ENCODE measurements around the gene SSBP2. TPM values are rescaled to one million over a fixed set of nuclear protein-coding genes. Genes with fewer than 3 reads are reported as not detected.
A peak's percentile ranks its signal among the peaks of the same experiment; 100 is the strongest.
"Not testable (repeated sequence)": the region's sequence is repeated elsewhere in the genome, so short reads cannot be mapped to it uniquely, and the experiment has no call there.

The SSBP2 gene
- total and polyA plus RNA-seq, 4 donors, result 17.2 to 99.9 (median 27.3) TPM

GRCh38 chr5:81718300-81718699 lies 32.6 kb downstream of the SSBP2 start:
- DNase-seq, result peak in 1 of 3 donors; percentile 36
- no peaks in the 10 kb centered on the region for H3K9me3 ChIP-seq (ENCODE audit: control insufficient read depth in 4 of 4, insufficient read depth in 3 of 4, low read length in 3 of 4)
- WGBS, 2 donors, result 32 to 42% methylated on average over 6 of the region's 6 CpGs
- H3K4me1 ChIP-seq (ENCODE audit: control insufficient read depth in 5 of 5, insufficient read depth in 5 of 5, low read length in 5 of 5), result peaks cover 0 to 15% (median 4%) of the 10 kb centered on the region in 5 donors
- no peak overlapping the region for H3K4me3 ChIP-seq
- no peak overlapping the region for H3K27ac ChIP-seq (ENCODE audit: low read depth in 1 of 2, low read length in 1 of 2)
- ATAC-seq (ENCODE audit: insufficient read depth, low FRiP score), result no peak
- no peak for TF ChIP-seq CTCF (IDR thresholded peaks at IDR 0.05; ENCODE audit: control extremely low read depth, extremely low read depth)
- no peak overlapping the region for H3K9ac ChIP-seq (ENCODE audit: insufficient read depth in 1 of 2, low read length in 2 of 2)
- no peaks in the 10 kb centered on the region for H3K36me3 ChIP-seq (ENCODE audit: control insufficient read depth in 4 of 4, insufficient read depth in 4 of 4, low read length in 4 of 4)
- H3K27me3 ChIP-seq (ENCODE audit: control insufficient read depth in 3 of 3, insufficient read depth in 3 of 3, low read length in 2 of 3), result no peaks in the 10 kb centered on the region

- no peaks in the 10 kb centered on the region for H3K36me3 ChIP-seq (ENCODE audit: control insufficient read depth in 4 of 4, insufficient read depth in 4 of 4, low read length in 4 of 4)
- TF ChIP-seq CTCF (IDR thresholded peaks at IDR 0.05; ENCODE audit: control extremely low read depth, extremely low read depth), result no peak
- no peaks in the 10 kb centered on the region for H3K27me3 ChIP-seq (ENCODE audit: control insufficient read depth in 3 of 3, insufficient read depth in 3 of 3, low read length in 2 of 3)
- no peak for DNase-seq
- H3K4me1 ChIP-seq (ENCODE audit: control insufficient read depth in 5 of 5, insufficient read depth in 5 of 5, low read length in 5 of 5), result peaks cover 0 to 15% (median 4%) of the 10 kb centered on the region in 5 donors
- ATAC-seq (ENCODE audit: insufficient read depth, low FRiP score), result no peak
- H3K9me3 ChIP-seq (ENCODE audit: control insufficient read depth in 4 of 4, insufficient read depth in 3 of 4, low read length in 3 of 4), result no peaks in the 10 kb centered on the region
- no peak overlapping the region for H3K4me3 ChIP-seq
- no peak overlapping the region for H3K27ac ChIP-seq (ENCODE audit: low read depth in 1 of 2, low read length in 1 of 2)
- no peak overlapping the region for H3K9ac ChIP-seq (ENCODE audit: insufficient read depth in 1 of 2, low read length in 2 of 2)
- WGBS, 2 donors, result 90 to 91% methylated on average over 4 of the region's 4 CpGs
Measured at GRCh38 chr5:81717860-81718259, 33.0 kb downstream of the SSBP2 start.

GRCh38 chr5:81717226-81717625 lies 33.7 kb downstream of the SSBP2 start:
- 85 to 96% methylated on average over 1 of the region's 1 CpG for WGBS, 2 donors
- H3K27me3 ChIP-seq (ENCODE audit: control insufficient read depth in 3 of 3, insufficient read depth in 3 of 3, low read length in 2 of 3), result no peaks in the 10 kb centered on the region
- H3K36me3 ChIP-seq (ENCODE audit: control insufficient read depth in 4 of 4, insufficient read depth in 4 of 4, low read length in 4 of 4), result no peaks in the 10 kb centered on the region
- H3K4me1 ChIP-seq (ENCODE audit: control insufficient read depth in 5 of 5, insufficient read depth in 5 of 5, low read length in 5 of 5), result peaks cover 0 to 12% (median 4%) of the 10 kb centered on the region in 5 donors
- no peak for TF ChIP-seq CTCF (IDR thresholded peaks at IDR 0.05; ENCODE audit: control extremely low read depth, extremely low read depth)
- no peak overlapping the region for H3K4me3 ChIP-seq
- H3K27ac ChIP-seq (ENCODE audit: low read depth in 1 of 2, low read length in 1 of 2), result no peak overlapping the region
- no peaks in the 10 kb centered on the region for H3K9me3 ChIP-seq (ENCODE audit: control insufficient read depth in 4 of 4, insufficient read depth in 3 of 4, low read length in 3 of 4)
- no peak for DNase-seq
- no peak overlapping the region for H3K9ac ChIP-seq (ENCODE audit: insufficient read depth in 1 of 2, low read length in 2 of 2)
- no peak for ATAC-seq (ENCODE audit: insufficient read depth, low FRiP score)

GRCh38 chr5:81714076-81714475 lies 36.8 kb downstream of the SSBP2 start:
- not testable (repeated sequence) for H3K27ac ChIP-seq (ENCODE audit: low read depth in 1 of 2, low read length in 1 of 2); H3K9ac ChIP-seq (ENCODE audit: insufficient read depth in 1 of 2, low read length in 2 of 2); H3K9me3 ChIP-seq (ENCODE audit: control insufficient read depth in 4 of 4, insufficient read depth in 3 of 4, low read length in 3 of 4); H3K36me3 ChIP-seq (ENCODE audit: control insufficient read depth in 4 of 4, insufficient read depth in 4 of 4, low read length in 4 of 4); H3K4me1 ChIP-seq (ENCODE audit: control insufficient read depth in 5 of 5, insufficient read depth in 5 of 5, low read length in 5 of 5); H3K27me3 ChIP-seq (ENCODE audit: control insufficient read depth in 3 of 3, insufficient read depth in 3 of 3, low read length in 2 of 3); ATAC-seq (ENCODE audit: insufficient read depth, low FRiP score); H3K4me3 ChIP-seq; DNase-seq
- WGBS, 2 donors, result 85 to 98% methylated on average over 2 of the region's 2 CpGs

Data from lung (tissue), 12 donors.